G401 (cell line): Measurements from ENCODE around the gene SNRNP48. TPM values are rescaled to one million over a fixed set of nuclear protein-coding genes. Genes with fewer than 3 reads are reported as not detected.

Source experiments
- DNase-seq: peaks from one replicate; pipeline ENCODE4 v3.0.0-alpha.2; 2015; ENCODE audit warnings: low spot score
- in situ Hi-C: cut with HindIII; loops from 2 replicates; pipeline ENCODE4 v1.10.0; 2016; ENCODE audit warnings: low sequenced_read_pairs, mixed read lengths
- total RNA-seq: library from RNA; depleted of rRNA; stranded (reverse); fragments of >200 nt; shearing (Covaris generic); gene quantifications from 2 replicates; pipeline ENCODE4 v1.2.3, GENCODE V29; 2014

The SNRNP48 gene
- total RNA-seq, 1 experiment from 2014 or later, result 18.4 TPM

DNA sequence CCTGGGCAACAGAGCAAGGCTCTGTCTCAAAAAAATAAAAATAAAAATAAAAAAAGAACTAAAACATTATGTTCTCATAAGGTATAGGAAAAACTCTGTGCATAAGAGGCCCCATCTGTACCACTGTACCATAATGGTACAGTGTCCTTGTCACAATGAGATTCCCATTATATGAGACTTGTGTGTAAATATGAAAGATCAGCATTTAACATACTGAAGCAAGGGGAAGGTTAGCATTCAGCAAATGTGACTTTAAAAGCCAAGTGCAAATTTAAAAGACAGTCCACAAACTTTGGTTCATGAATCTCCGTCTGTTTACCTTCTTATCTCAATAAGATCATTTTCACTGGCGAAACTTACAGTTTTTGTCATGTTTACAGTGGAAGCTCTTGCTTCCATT, 32.3 kb upstream of the SNRNP48 start:
- no peak for DNase-seq
- in situ Hi-C loops, result loop anchor here (25.0 kb wide), 1 partner anchor 270 kb away; no protein-coding TSS in a partner anchor

- in situ Hi-C loops, result loop anchor here (25.0 kb wide), 1 partner anchor 271 kb away; no protein-coding TSS in a partner anchor
- DNase-seq, result no peak
These were observed 31.2 kb upstream of the SNRNP48 start for GRCh38 chr6:7558781-7559180.

DNA sequence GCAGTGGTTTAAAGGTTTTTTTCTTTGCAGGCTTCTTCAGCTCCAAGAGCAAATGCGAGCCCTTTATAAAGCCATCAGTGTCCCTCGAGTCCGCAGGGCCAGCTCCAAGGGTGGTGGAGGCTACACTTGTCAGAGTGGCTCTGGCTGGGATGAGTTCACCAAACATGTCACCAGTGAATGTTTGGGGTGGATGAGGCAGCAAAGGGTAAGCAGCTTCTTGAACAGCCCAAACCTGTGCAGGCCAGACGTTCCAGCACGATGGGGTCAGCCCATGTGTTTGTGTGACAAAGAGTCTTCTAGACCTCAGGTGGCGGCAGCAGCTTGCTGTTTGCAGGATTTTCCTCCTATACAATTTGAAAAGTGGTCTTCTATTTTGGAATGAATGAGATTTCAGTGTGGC, 30.8 kb upstream of the SNRNP48 start:
- no peak for DNase-seq
- in situ Hi-C loops, result loop anchor here (25.0 kb wide), 1 partner anchor 272 kb away; no protein-coding TSS in a partner anchor

- no peak for DNase-seq
- in situ Hi-C loops, result loop anchor here (25.0 kb wide), 1 partner anchor 273 kb away; no protein-coding TSS in a partner anchor
These were observed 30.2 kb upstream of the SNRNP48 start for GRCh38 chr6:7559651-7560385.

DNA sequence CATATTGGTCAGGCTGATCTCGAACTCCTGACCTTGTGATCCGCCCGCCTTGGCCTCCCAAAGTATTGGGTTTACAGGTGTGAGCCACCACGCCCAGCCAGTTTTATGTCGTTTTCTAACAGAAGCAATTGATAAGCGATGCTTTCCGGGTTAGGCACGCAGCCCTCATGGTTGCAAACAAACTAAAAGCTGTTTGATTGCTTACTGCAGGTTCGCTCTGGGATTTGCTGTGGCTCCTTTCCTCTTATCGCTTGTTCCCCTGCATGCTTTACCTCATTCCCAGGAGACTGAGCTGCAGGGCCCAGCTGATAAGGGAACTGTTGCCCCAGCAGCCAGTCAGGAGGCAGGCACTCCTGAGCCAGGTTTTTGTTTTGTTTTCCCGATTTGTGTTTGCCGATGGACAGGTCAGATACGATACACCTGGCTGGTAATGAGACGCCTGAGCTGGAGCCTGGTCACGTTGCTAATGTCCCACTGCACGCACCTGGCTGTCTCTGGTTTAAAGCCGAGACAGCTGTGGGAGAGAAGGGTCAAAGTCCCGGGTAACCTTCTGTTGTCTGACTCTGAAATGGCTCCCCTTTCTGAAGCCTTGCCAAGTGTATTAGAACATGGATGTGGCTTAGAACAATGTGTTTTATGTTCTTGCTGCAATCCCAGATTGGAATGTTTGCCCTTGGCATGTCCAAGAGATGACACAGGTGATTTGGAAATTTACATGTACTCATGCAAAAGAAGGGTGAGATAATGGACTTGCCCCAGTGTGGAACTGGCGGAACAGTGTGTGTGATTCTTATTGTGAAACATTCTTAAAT, 28.6 kb upstream of the SNRNP48 start:
- in situ Hi-C loops, result loop anchor here (25.0 kb wide), 1 partner anchor 274 kb away; no protein-coding TSS in a partner anchor
- DNase-seq, result no peak

GRCh38 chr6:7562769-7563168, 27.2 kb upstream of the SNRNP48 start:
- no peak for DNase-seq
- in situ Hi-C loops, result loop anchor here (25.0 kb wide), 1 partner anchor 275 kb away; no protein-coding TSS in a partner anchor

- no peak for DNase-seq
- in situ Hi-C loops, result loop anchor here (25.0 kb wide), 1 partner anchor 279 kb away; no protein-coding TSS in a partner anchor
These were observed 23.9 kb upstream of the SNRNP48 start for GRCh38 chr6:7566107-7566506.

DNA sequence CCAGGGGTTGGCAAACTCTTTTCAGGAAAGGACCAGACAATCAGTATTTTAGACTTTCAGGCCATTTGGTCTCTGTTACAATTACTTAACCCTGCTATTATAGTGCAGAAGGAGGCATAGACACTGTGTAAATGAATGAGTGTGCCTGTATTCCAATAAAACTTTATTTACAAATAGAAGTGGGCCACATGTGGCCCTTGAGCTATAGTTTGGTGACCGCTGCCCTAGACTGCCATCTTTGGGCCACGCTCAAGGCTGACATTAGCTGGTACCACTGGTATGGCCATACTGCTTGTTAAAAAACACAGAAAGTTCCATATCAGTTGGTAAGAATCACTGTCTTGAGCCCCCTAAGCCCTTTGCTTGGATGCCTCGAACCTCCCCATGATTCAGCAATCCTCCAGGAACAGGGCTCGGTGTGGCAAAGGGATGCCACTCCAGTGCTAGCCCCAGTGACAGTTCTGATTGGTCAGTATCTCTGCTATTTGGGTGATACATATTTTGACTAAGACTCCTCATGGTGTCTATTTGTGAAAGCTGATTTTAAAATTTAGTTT, 23.3 kb upstream of the SNRNP48 start:
- in situ Hi-C loops, result loop anchor here (25.0 kb wide), 1 partner anchor 279 kb away; no protein-coding TSS in a partner anchor
- DNase-seq, result no peak

DNA sequence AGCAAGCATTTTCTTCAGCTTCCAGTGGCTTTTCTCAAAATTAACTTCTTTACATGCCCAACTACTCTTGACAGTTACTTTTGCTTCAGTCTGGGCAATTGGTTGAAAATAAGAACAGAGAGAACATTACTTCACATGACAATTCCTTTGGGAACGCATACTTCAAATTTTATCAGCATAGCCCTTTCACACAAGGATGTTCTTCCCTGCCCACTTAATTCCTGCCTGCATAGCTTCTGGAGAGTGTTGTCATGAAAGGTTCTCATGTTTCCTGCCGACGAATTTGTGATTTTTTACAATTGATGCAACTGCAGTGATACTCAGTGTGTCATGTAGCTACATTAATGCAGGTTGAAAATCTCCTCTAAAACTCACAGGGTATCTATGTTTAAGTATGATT, 22.0 kb upstream of the SNRNP48 start:
- no peak for DNase-seq
- in situ Hi-C loops, result loop anchor here (25.0 kb wide), 1 partner anchor 281 kb away; no protein-coding TSS in a partner anchor

DNA sequence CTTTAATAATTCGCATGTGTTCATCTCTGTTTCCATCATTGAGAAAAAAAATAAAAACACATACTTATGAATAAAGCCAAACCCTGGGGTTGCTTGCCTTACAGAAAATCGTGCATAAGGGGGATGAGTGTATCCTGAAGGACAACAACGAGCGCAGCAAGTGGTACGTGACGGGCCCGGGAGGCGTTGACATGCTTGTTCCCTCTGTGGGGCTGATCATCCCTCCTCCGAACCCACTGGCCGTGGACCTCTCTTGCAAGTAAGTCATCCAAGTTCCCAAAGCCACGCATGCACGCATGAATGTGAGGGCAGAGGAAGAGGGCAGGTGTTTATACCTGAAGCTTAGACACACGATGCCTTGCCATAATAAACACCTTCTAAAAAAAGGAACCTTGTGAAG, 20.9 kb upstream of the SNRNP48 start:
- in situ Hi-C loops, result loop anchor here (25.0 kb wide), 1 partner anchor 282 kb away; no protein-coding TSS in a partner anchor
- no peak for DNase-seq

GRCh38 chr6:7572213-7572943, 17.6 kb upstream of the SNRNP48 start:
- in situ Hi-C loops, result loop anchor here (25.0 kb wide), 1 partner anchor 285 kb away; no protein-coding TSS in a partner anchor
- no peak for DNase-seq

DNA sequence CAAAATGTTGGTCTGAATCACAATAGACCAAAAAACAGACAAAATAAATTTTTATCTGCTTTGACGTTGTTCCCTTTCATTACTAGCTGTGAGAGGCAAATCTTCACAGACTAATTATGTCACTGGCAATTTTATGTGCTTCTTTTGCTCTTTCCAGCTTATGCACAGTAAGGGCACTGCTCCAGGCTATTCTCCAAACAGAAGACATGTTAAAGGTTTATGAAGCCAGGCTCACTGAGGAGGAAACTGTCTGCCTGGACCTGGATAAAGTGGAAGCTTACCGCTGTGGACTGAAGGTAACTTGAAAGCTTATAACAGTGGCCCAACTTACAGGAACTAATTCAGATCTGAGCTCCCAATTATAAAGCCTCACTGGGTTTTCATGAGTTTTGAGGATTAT, 15.5 kb upstream of the SNRNP48 start:
- in situ Hi-C loops, result loop anchor here (25.0 kb wide), 1 partner anchor 287 kb away; no protein-coding TSS in a partner anchor

DNA sequence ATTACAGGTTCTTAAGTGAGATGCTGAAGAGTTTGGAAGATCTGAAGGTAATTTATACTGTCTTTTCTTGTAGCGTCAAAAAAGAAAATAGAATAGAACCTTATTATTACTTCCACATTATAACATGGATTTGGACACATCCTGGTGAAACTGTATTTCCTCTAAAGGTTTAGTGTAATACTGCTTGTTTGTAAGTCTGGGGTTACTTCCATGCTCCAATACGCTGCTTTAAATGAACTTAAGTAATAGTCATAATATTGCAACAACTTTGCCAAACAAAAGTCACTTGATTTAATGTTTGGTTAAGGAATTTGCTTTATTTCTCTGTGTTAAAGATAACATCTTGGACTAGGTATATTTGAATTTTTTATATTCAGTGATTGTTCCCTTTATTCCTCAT, 11.5 kb upstream of the SNRNP48 start:
- in situ Hi-C loops, result no loop called here
- DNase-seq, result no peak

More for the DNA sequence above, 15.5 kb upstream of the SNRNP48 start:
- peak; percentile 6 for DNase-seq

- no peak for DNase-seq
- in situ Hi-C loops, result no loop called here
These were observed 11.1 kb upstream of the SNRNP48 start for GRCh38 chr6:7578931-7579330.

GRCh38 chr6:7579851-7580250, 10.1 kb upstream of the SNRNP48 start:
- in situ Hi-C loops, result no loop called here
- no peak for DNase-seq

GRCh38 chr6:7580537-7580926, 9.5 kb upstream of the SNRNP48 start:
- DNase-seq, result no peak
- in situ Hi-C loops, result no loop called here

GRCh38 chr6:7580927-7581618, 8.9 kb upstream of the SNRNP48 start:
- in situ Hi-C loops, result no loop called here
- no peak for DNase-seq

- in situ Hi-C loops, result no loop called here
- no peak for DNase-seq
These were observed 4.6 kb upstream of the SNRNP48 start for GRCh38 chr6:7585287-7585930.
